CD4-positive, alpha-beta T cell (primary cell): ENCODE results near the gene COL19A1. TPM values are rescaled to one million over a fixed set of nuclear protein-coding genes. Genes with fewer than 3 reads are reported as not detected.

Experiments
- ATAC-seq: fragments of 200-7000 bp; cut with Tn5 transposase; one replicate; pipeline ENCODE4 v1.10.0; 2022; ENCODE audit warnings: mild to moderate bottlenecking; ENCODE audit not compliant: poor library complexity
- CTCF ChIA-PET: fragments of 350-600 bp; sonication (Branson Sonifier 250); formaldehyde crosslinking; loops from one replicate; lab custom pipeline; 2021; ENCODE audit warnings: antibody characterized with exemption, inconsistent platforms; lab: Charles Lee
- POLR2A ChIA-PET: fragments of 350-600 bp; sonication (Branson Sonifier 250); formaldehyde crosslinking; loops from one replicate; lab custom pipeline; 2021; ENCODE audit warnings: antibody characterized with exemption, inconsistent platforms; lab: Charles Lee
- DNase-seq, 14 experiments: peaks; one replicate each; pipeline ENCODE4 v3.0.0-alpha.2; 2013 to 2020; ENCODE audit warnings: mixed read lengths in 2 of 14
- H3K27ac ChIP-seq, 2 donors: one replicate each; pipeline versions ENCODE4 v1.5.1 to v1.7.0; 2013; ENCODE audit warnings: low read length in 2 of 2, low read depth in 1 of 2, mild to moderate bottlenecking in 1 of 2
- H3K27me3 ChIP-seq, 2 experiments: 1 replicate in 1 of 2; 2 replicates in 1 of 2; pipeline versions ENCODE4 v1.6.1 to v1.7.0; 2013; ENCODE audit warnings: low read length in 2 of 2, control low read depth in 1 of 2, mild to moderate bottlenecking in 1 of 2, moderate library complexity in 1 of 2; ENCODE audit not compliant: insufficient read depth in 2 of 2, control insufficient read depth in 1 of 2
- H3K36me3 ChIP-seq: one replicate; pipeline ENCODE4 v1.6.1; 2013; ENCODE audit warnings: low read length, control low read depth; ENCODE audit not compliant: insufficient read depth
- H3K4me1 ChIP-seq: one replicate; pipeline ENCODE4 v1.6.1; 2013; ENCODE audit warnings: low read length, control low read depth; ENCODE audit not compliant: insufficient read depth
- H3K4me3 ChIP-seq: one replicate; pipeline ENCODE4 v1.5.1; 2013; ENCODE audit warnings: mild to moderate bottlenecking, low read length, moderate library complexity
- H3K9me3 ChIP-seq, 2 experiments: 1 replicate in 1 of 2; 2 replicates in 1 of 2; pipeline versions ENCODE4 v1.6.1 to v1.7.0; 2013; ENCODE audit warnings: low read length in 2 of 2, mild to moderate bottlenecking in 2 of 2, control low read depth in 1 of 2, moderate library complexity in 1 of 2; ENCODE audit not compliant: control insufficient read depth in 1 of 2, insufficient read depth in 1 of 2
- H3K27ac Mint-ChIP-seq: one replicate; pipeline ENCODE4 v1.8.0; 2020; ENCODE audit warnings: mixed read lengths
- H3K27me3 Mint-ChIP-seq: one replicate; pipeline ENCODE4 v1.8.0; 2021; ENCODE audit warnings: mixed read lengths
- H3K36me3 Mint-ChIP-seq: one replicate; pipeline ENCODE4 v1.8.0; 2021; ENCODE audit warnings: low read depth, mixed read lengths
- H3K4me1 Mint-ChIP-seq: one replicate; pipeline ENCODE4 v1.8.0; 2021; ENCODE audit warnings: low read depth, mixed read lengths
- H3K4me3 Mint-ChIP-seq: one replicate; pipeline ENCODE4 v1.8.0; 2020; ENCODE audit warnings: mild to moderate bottlenecking, mixed read lengths
- H3K9me3 Mint-ChIP-seq: one replicate; pipeline ENCODE4 v1.8.0; 2020; ENCODE audit warnings: mixed read lengths
- intact Hi-C, 2 experiments: fragments of 100-400 bp; cut with DNase I in 1 of 2; cut with micrococcal nuclease in 1 of 2; formaldehyde crosslinking; loops; one replicate each; pipeline versions ENCODE4 v1.15.1 to v1.9.0; 2023 to 2025; cut with DNase I, micrococcal nuclease
- total RNA-seq, 174 experiments: library from RNA in 2 of 174; stranded (reverse) in 2 of 174; gene quantifications; one replicate each; pipeline ENCODE4 v1.2.3 and lab custom pipeline; 2021 to 2026
- TF ChIP-seq, protein P1 (sequence below): fragments of 200-600 bp; IDR thresholded peaks from one replicate; pipeline ENCODE4 v1.8.0; 2022; ENCODE audit warnings: antibody characterized with exemption, mild to moderate bottlenecking

The COL19A1 gene
- total RNA-seq, 2 experiments from 2014 or later, result not detected

DNA sequence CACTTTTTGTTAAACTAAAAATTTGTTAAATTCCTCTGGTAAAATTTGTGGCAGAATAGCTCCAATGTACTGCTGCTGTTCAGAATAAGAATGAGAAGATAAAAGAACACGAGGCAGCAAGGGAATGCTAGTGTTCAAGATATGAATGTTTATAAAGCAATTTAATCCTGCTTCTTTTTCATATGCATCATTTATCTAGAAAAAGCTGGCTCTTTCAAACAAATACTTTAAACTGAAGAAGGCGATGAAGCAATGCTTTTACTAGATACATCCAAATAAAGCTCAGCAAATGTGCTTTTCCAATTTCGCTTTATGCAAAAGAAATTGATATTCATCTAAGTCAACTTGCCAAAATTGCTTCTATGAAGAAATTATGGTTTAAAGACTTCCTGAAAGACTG lies 370.0 kb downstream of the COL19A1 start:
- H3K27ac ChIP-seq, result no peak overlapping the region
- H3K9me3 ChIP-seq, result peaks cover 0 to 4% of the 10 kb centered on the region in 2 experiments
- DNase-seq (no peak), ATAC-seq (no peak)
- Mint-ChIP-seq H3K4me3 (no peak overlapping the region), H3K4me1 (no peaks in the 10 kb centered on the region), H3K27ac (no peak overlapping the region), H3K27me3 (peaks cover 5% of the 10 kb centered on the region), H3K36me3 (no peaks in the 10 kb centered on the region), H3K9me3 (no peaks in the 10 kb centered on the region)
- POLR2A ChIA-PET, result no interaction called here
- TF ChIP-seq, protein P1, sequence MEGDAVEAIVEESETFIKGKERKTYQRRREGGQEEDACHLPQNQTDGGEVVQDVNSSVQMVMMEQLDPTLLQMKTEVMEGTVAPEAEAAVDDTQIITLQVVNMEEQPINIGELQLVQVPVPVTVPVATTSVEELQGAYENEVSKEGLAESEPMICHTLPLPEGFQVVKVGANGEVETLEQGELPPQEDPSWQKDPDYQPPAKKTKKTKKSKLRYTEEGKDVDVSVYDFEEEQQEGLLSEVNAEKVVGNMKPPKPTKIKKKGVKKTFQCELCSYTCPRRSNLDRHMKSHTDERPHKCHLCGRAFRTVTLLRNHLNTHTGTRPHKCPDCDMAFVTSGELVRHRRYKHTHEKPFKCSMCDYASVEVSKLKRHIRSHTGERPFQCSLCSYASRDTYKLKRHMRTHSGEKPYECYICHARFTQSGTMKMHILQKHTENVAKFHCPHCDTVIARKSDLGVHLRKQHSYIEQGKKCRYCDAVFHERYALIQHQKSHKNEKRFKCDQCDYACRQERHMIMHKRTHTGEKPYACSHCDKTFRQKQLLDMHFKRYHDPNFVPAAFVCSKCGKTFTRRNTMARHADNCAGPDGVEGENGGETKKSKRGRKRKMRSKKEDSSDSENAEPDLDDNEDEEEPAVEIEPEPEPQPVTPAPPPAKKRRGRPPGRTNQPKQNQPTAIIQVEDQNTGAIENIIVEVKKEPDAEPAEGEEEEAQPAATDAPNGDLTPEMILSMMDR, result no peak
- H3K4me3 ChIP-seq, result no peak overlapping the region
- intact Hi-C loops, result no loop called here
- CTCF ChIA-PET, result no interaction called here
- H3K36me3 ChIP-seq, result no peaks in the 10 kb centered on the region
- peaks cover 0 to 4% of the 10 kb centered on the region in 2 experiments for H3K27me3 ChIP-seq
- no peaks in the 10 kb centered on the region for H3K4me1 ChIP-seq

DNA sequence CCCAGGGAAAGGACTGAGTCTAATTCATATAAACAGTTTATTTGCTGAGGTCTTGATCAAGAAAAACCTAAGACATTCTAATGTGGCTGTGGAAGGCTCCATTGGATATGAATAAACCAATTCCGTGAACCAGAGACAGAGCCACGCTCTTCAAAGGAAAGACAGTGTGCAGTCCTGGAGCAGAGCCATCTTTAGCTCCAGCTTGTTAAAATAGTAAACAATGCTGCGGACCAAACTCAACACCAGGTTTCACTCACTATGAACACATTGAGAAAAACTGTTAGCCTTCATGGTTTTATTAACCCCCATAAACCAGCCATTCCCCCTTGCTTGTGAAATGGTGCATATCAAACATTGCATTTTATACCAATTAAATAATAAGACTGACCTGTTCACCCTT lies 374.7 kb downstream of the COL19A1 start:
- no peaks in the 10 kb centered on the region for H3K4me1 ChIP-seq
- ATAC-seq, result no peak

DNA sequence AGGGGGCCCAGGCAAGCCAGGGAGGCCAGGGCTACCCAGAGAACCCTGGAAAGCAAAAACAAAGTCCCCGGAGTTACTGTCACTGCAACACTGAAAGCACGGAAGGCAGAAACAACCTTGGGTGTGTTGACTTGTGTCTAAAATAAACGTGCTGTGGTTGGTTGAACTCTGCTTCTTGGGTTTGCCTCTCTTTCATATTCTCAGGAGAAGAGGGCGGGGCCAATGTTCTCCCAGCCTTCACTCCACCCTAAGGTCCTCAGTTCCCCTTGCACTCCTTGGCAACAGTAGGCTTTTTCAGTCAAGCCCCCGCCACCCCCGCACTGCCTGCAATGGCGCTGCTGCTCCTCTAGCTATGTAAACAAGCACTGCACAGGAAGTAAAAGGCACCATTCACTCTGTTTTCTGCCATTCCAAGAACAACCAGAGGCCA lies 375.6 kb downstream of the COL19A1 start:
- TF ChIP-seq, protein P1, result no peak
- DNase-seq (no peak), ATAC-seq (no peak)
- no peaks in the 10 kb centered on the region for H3K27me3 ChIP-seq
- ChIA-PET POLR2A (no interaction called here), CTCF (no interaction called here)
- intact Hi-C loops, result no loop called here
- Mint-ChIP-seq H3K9me3 (no peaks in the 10 kb centered on the region), H3K4me1 (no peaks in the 10 kb centered on the region), H3K27me3 (peaks cover 5% of the 10 kb centered on the region), H3K4me3 (no peak overlapping the region), H3K27ac (no peak overlapping the region), H3K36me3 (no peaks in the 10 kb centered on the region)
- no peaks in the 10 kb centered on the region for H3K4me1 ChIP-seq
- H3K36me3 ChIP-seq, result no peaks in the 10 kb centered on the region
- no peak overlapping the region for H3K27ac ChIP-seq
- peaks cover 0 to 6% of the 10 kb centered on the region in 2 experiments for H3K9me3 ChIP-seq
- H3K4me3 ChIP-seq, result no peak overlapping the region

More for the DNA sequence above, 374.7 kb downstream of the COL19A1 start:
- no peak overlapping the region for H3K4me3 Mint-ChIP-seq
- H3K9me3 Mint-ChIP-seq, result no peaks in the 10 kb centered on the region
- no peak overlapping the region for H3K27ac ChIP-seq
- no peaks in the 10 kb centered on the region for H3K36me3 ChIP-seq
- TF ChIP-seq, protein P1, result no peak
- no peaks in the 10 kb centered on the region for H3K36me3 Mint-ChIP-seq
- no peaks in the 10 kb centered on the region for H3K27me3 ChIP-seq
- H3K9me3 ChIP-seq, result peaks cover 0 to 6% of the 10 kb centered on the region in 2 experiments
- intact Hi-C loops, result no loop called here
- no peak for DNase-seq
- H3K27me3 Mint-ChIP-seq, result peaks cover 5% of the 10 kb centered on the region
- CTCF ChIA-PET, result no interaction called here
- no peak overlapping the region for H3K4me3 ChIP-seq
- POLR2A ChIA-PET, result no interaction called here
- H3K4me1 Mint-ChIP-seq, result no peaks in the 10 kb centered on the region
- H3K27ac Mint-ChIP-seq, result no peak overlapping the region
